ENCODE measurements around the gene MACROD1.

- TF ChIP-seq, protein P1, sequence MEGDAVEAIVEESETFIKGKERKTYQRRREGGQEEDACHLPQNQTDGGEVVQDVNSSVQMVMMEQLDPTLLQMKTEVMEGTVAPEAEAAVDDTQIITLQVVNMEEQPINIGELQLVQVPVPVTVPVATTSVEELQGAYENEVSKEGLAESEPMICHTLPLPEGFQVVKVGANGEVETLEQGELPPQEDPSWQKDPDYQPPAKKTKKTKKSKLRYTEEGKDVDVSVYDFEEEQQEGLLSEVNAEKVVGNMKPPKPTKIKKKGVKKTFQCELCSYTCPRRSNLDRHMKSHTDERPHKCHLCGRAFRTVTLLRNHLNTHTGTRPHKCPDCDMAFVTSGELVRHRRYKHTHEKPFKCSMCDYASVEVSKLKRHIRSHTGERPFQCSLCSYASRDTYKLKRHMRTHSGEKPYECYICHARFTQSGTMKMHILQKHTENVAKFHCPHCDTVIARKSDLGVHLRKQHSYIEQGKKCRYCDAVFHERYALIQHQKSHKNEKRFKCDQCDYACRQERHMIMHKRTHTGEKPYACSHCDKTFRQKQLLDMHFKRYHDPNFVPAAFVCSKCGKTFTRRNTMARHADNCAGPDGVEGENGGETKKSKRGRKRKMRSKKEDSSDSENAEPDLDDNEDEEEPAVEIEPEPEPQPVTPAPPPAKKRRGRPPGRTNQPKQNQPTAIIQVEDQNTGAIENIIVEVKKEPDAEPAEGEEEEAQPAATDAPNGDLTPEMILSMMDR (IDR thresholded peaks at IDR 0.05), result no peak
- TF ChIP-seq POLR2A (IDR thresholded peaks at IDR 0.05), result no peak
Measured at GRCh38 chr11:64058494-64058893, 107.4 kb downstream of the MACROD1 start.

Measured in adrenal gland (tissue), 5 donors.